ENCODE measurements around the gene SPACA7. TPM values are rescaled to one million over a fixed set of nuclear protein-coding genes. Genes with fewer than 3 reads are reported as not detected.

The SPACA7 gene
- total and polyA plus RNA-seq, 4 donors, result not detected

DNA sequence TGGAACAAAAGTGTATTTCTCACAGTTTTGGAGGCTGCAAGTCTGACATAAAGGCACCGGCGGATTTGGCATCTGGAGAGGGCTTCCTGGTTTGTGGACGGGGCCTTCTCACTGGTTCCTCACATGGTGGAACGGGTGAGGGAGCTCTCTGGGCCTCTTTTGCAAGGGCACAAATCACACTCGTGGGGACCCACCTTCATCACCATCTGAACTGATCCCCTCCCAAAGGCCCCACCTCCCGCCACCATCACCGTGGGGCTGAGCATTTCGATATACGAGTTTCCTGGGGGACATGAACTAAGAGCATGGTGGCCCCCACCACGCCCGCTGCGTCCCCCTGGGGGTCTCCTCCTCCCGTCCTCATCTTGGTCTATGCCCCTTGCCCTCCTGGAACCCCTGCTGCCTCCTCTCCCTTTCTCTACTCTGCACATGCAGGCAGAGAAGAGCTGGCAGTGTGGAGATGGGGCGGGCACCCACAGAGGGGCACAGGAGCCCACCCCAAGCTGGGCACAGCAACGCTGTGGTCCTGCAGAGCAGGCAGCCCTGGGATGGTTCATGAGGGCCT lies 20.8 kb upstream of the SPACA7 start:
- Histone ChIP-seq H3K4me3 (ENCODE audit: low read depth in 1 of 3, low read length in 3 of 3) (no peak overlapping the region), H3K4me1 (ENCODE audit: control insufficient read depth in 4 of 4, insufficient read depth in 4 of 4, low read length in 3 of 4) (no peaks in the 10 kb centered on the region), H3K36me3 (ENCODE audit: control insufficient read depth in 4 of 4, insufficient read depth in 3 of 4, low read depth in 1 of 4, low read length in 3 of 4) (no peaks in the 10 kb centered on the region), H3K9me3 (ENCODE audit: control insufficient read depth in 4 of 4, low read length in 3 of 4) (no peaks in the 10 kb centered on the region), H3K9ac (ENCODE audit: low read depth in 1 of 2, low read length in 2 of 2) (no peak overlapping the region), H3K27me3 (ENCODE audit: control insufficient read depth in 4 of 4, insufficient read depth in 4 of 4, low read length in 3 of 4) (peaks cover 0 to 3% (median 0%) of the 10 kb centered on the region in 4 donors), H3K27ac (ENCODE audit: low read depth in 1 of 2, low read length in 2 of 2) (no peak overlapping the region)
- DNase-seq (ENCODE audit: low spot score), result no peak
- no peak for TF ChIP-seq TAF1 (conservative IDR thresholded peaks at IDR 0.05)
- TF ChIP-seq HNF4A (conservative IDR thresholded peaks at IDR 0.05), result no peak
- no peak for TF ChIP-seq SP1 (IDR thresholded peaks at IDR 0.05)
- no peak for TF ChIP-seq FOXA2 (IDR thresholded peaks at IDR 0.05)
- TF ChIP-seq EGR1 (IDR thresholded peaks at IDR 0.05; ENCODE audit: low read depth in 2 of 2), result no peak
- no peak for TF ChIP-seq GABPA (IDR thresholded peaks at IDR 0.05 in 1 of 2, conservative IDR thresholded peaks at IDR 0.05 in 1 of 2)
- no peak for TF ChIP-seq RAD21 (IDR thresholded peaks at IDR 0.05)
- TF ChIP-seq JUND (IDR thresholded peaks at IDR 0.05), result no peak
- no peak for TF ChIP-seq FOXA1 (IDR thresholded peaks at IDR 0.05)
- no peak for TF ChIP-seq NR2F2 (IDR thresholded peaks at IDR 0.05)
- TF ChIP-seq, protein P1, sequence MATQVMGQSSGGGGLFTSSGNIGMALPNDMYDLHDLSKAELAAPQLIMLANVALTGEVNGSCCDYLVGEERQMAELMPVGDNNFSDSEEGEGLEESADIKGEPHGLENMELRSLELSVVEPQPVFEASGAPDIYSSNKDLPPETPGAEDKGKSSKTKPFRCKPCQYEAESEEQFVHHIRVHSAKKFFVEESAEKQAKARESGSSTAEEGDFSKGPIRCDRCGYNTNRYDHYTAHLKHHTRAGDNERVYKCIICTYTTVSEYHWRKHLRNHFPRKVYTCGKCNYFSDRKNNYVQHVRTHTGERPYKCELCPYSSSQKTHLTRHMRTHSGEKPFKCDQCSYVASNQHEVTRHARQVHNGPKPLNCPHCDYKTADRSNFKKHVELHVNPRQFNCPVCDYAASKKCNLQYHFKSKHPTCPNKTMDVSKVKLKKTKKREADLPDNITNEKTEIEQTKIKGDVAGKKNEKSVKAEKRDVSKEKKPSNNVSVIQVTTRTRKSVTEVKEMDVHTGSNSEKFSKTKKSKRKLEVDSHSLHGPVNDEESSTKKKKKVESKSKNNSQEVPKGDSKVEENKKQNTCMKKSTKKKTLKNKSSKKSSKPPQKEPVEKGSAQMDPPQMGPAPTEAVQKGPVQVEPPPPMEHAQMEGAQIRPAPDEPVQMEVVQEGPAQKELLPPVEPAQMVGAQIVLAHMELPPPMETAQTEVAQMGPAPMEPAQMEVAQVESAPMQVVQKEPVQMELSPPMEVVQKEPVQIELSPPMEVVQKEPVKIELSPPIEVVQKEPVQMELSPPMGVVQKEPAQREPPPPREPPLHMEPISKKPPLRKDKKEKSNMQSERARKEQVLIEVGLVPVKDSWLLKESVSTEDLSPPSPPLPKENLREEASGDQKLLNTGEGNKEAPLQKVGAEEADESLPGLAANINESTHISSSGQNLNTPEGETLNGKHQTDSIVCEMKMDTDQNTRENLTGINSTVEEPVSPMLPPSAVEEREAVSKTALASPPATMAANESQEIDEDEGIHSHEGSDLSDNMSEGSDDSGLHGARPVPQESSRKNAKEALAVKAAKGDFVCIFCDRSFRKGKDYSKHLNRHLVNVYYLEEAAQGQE (IDR thresholded peaks at IDR 0.05), result no peak
- TF ChIP-seq, protein P2, sequence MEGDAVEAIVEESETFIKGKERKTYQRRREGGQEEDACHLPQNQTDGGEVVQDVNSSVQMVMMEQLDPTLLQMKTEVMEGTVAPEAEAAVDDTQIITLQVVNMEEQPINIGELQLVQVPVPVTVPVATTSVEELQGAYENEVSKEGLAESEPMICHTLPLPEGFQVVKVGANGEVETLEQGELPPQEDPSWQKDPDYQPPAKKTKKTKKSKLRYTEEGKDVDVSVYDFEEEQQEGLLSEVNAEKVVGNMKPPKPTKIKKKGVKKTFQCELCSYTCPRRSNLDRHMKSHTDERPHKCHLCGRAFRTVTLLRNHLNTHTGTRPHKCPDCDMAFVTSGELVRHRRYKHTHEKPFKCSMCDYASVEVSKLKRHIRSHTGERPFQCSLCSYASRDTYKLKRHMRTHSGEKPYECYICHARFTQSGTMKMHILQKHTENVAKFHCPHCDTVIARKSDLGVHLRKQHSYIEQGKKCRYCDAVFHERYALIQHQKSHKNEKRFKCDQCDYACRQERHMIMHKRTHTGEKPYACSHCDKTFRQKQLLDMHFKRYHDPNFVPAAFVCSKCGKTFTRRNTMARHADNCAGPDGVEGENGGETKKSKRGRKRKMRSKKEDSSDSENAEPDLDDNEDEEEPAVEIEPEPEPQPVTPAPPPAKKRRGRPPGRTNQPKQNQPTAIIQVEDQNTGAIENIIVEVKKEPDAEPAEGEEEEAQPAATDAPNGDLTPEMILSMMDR (IDR thresholded peaks at IDR 0.05; ENCODE audit: low read depth, low read length, missing input control), result no peak
- TF ChIP-seq RXRA (IDR thresholded peaks at IDR 0.05), result no peak
- WGBS, result 83% methylated on average over 15 of the region's 15 CpGs

DNA sequence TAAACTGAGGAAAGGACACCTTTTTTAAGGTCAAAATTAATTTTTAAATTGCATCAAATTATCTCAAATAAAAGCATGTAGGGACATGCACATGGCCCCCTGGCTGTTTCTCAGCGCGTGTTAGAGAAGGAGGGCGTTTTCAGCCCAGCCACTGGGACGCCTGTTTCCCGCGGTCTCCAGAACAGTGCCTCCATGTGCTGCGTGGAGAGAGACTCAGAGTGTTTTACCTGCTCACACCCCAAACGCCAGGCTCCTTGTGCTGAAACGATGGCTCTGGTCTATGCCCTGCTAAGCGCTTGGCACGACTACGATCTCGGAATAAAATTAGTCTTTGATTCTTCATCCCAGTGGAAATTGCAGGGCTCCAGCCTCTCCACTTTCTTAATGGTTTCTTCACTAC lies 20.0 kb upstream of the SPACA7 start:
- Histone ChIP-seq H3K4me1 (ENCODE audit: control insufficient read depth in 4 of 4, insufficient read depth in 4 of 4, low read length in 3 of 4) (no peaks in the 10 kb centered on the region), H3K27ac (ENCODE audit: low read depth in 1 of 2, low read length in 2 of 2) (no peak overlapping the region), H3K9me3 (ENCODE audit: control insufficient read depth in 4 of 4, low read length in 3 of 4) (peaks cover 0 to 3% (median under 1%) of the 10 kb centered on the region in 4 donors), H3K27me3 (ENCODE audit: control insufficient read depth in 4 of 4, insufficient read depth in 4 of 4, low read length in 3 of 4) (no peaks in the 10 kb centered on the region), H3K9ac (ENCODE audit: low read depth in 1 of 2, low read length in 2 of 2) (no peak overlapping the region), H3K36me3 (ENCODE audit: control insufficient read depth in 4 of 4, insufficient read depth in 3 of 4, low read depth in 1 of 4, low read length in 3 of 4) (no peaks in the 10 kb centered on the region), H3K4me3 (ENCODE audit: low read depth in 1 of 3, low read length in 3 of 3) (no peak overlapping the region)
- DNase-seq (ENCODE audit: low spot score), result no peak
- 87% methylated on average over 13 of the region's 13 CpGs for WGBS
- TF ChIP-seq HNF4A (conservative IDR thresholded peaks at IDR 0.05) (no peak), YY1 (IDR thresholded peaks at IDR 0.05) (no peak), NR2F2 (IDR thresholded peaks at IDR 0.05) (no peak), RXRA (IDR thresholded peaks at IDR 0.05) (no peak), JUND (IDR thresholded peaks at IDR 0.05) (no peak), SP1 (IDR thresholded peaks at IDR 0.05) (no peak), EGR1 (IDR thresholded peaks at IDR 0.05; ENCODE audit: low read depth in 2 of 2) (no peak), RAD21 (IDR thresholded peaks at IDR 0.05) (no peak), FOXA1 (IDR thresholded peaks at IDR 0.05) (no peak), TAF1 (conservative IDR thresholded peaks at IDR 0.05) (no peak)
- TF ChIP-seq, protein P3, sequence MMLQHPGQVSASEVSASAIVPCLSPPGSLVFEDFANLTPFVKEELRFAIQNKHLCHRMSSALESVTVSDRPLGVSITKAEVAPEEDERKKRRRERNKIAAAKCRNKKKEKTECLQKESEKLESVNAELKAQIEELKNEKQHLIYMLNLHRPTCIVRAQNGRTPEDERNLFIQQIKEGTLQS (IDR thresholded peaks at IDR 0.05), result no peak
- TF ChIP-seq, protein P4, sequence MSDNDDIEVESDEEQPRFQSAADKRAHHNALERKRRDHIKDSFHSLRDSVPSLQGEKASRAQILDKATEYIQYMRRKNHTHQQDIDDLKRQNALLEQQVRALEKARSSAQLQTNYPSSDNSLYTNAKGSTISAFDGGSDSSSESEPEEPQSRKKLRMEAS (IDR thresholded peaks at IDR 0.05), result no peak
- TF ChIP-seq, protein P1 (IDR thresholded peaks at IDR 0.05), result no peak
- TF ChIP-seq, protein P2 (IDR thresholded peaks at IDR 0.05; ENCODE audit: low read depth, low read length, missing input control), result no peak
